HG02870 (cell line): ENCODE measurements around the gene RPS6KC1.
A peak's percentile ranks its signal among the peaks of the same experiment; 100 is the strongest.
"Not testable (repeated sequence)": the region's sequence is repeated elsewhere in the genome, so short reads cannot be mapped to it uniquely, and the experiment has no call there.

ENCODE experiments used
- ATAC-seq: cut with Tn5 transposase; IDR thresholded peaks from one replicate; pipeline ENCODE4 v1.9.1; 2021; ENCODE audit warnings: mild to moderate bottlenecking, moderate library complexity; ENCODE audit not compliant: unreplicated experiment

The RPS6KC1 gene

GRCh38 chr1:213054733-213055591 is 3.9 kb downstream of the RPS6KC1 start:
- no peak for ATAC-seq

- ATAC-seq, result no peak
These were observed 4.7 kb downstream of the RPS6KC1 start for GRCh38 chr1:213055767-213056166.

GRCh38 chr1:213057264-213058059 is 6.4 kb downstream of the RPS6KC1 start:
- ATAC-seq, result no peak

GRCh38 chr1:213060836-213061235 is 9.8 kb downstream of the RPS6KC1 start:
- ATAC-seq, result no peak

- ATAC-seq, result no peak
These were observed 10.2 kb downstream of the RPS6KC1 start for GRCh38 chr1:213061263-213061662.

GRCh38 chr1:213065800-213066199 is 14.8 kb downstream of the RPS6KC1 start:
- ATAC-seq, result no peak

- no peak for ATAC-seq
These were observed 15.3 kb downstream of the RPS6KC1 start for GRCh38 chr1:213066363-213066762.

- ATAC-seq, result no peak
These were observed 16.3 kb downstream of the RPS6KC1 start for GRCh38 chr1:213067352-213067751.

- ATAC-seq, result peak; percentile 91
These were observed 19.4 kb downstream of the RPS6KC1 start for GRCh38 chr1:213070406-213070805.

GRCh38 chr1:213075725-213076124 is 24.7 kb downstream of the RPS6KC1 start:
- peak; percentile 85 for ATAC-seq

- no peak for ATAC-seq
These were observed 31.5 kb downstream of the RPS6KC1 start for GRCh38 chr1:213082420-213083111.

GRCh38 chr1:213083112-213083445 is 32.0 kb downstream of the RPS6KC1 start:
- no peak for ATAC-seq

- ATAC-seq, result no peak
These were observed 36.9 kb downstream of the RPS6KC1 start for GRCh38 chr1:213087911-213088310.

- ATAC-seq, result no peak
These were observed 39.1 kb downstream of the RPS6KC1 start for GRCh38 chr1:213089924-213090677.

GRCh38 chr1:213094446-213094845 is 43.4 kb downstream of the RPS6KC1 start:
- ATAC-seq, result no peak

GRCh38 chr1:213095467-213095866 is 44.4 kb downstream of the RPS6KC1 start:
- no peak for ATAC-seq

GRCh38 chr1:213099682-213100399 is 48.8 kb downstream of the RPS6KC1 start:
- ATAC-seq, result no peak

GRCh38 chr1:213100565-213100964 is 49.5 kb downstream of the RPS6KC1 start:
- ATAC-seq, result not testable (repeated sequence)

GRCh38 chr1:213103377-213104306 is 52.6 kb downstream of the RPS6KC1 start:
- peak; percentile 63 for ATAC-seq
